ENCODE measurements around the gene SPRR2F. TPM values are rescaled to one million over a fixed set of nuclear protein-coding genes. Genes with fewer than 3 reads are reported as not detected.
"Not testable (repeated sequence)": the region's sequence is repeated elsewhere in the genome, so short reads cannot be mapped to it uniquely, and the experiment has no call there.

The SPRR2F gene
- total RNA-seq, 1 experiment from 2014 or later, result not detected

- not testable (repeated sequence) for H3K9me3 ChIP-seq (replicated peaks); DNase-seq; H3K27me3 ChIP-seq; H3K27ac ChIP-seq; H3K4me1 ChIP-seq; H3K4me3 ChIP-seq; H3K36me3 ChIP-seq
Measured at GRCh38 chr1:153115264-153115663, 1.9 kb upstream of the SPRR2F start.

GRCh38 chr1:153112454-153112853 is 862 bp downstream of the SPRR2F start:
- H3K36me3 ChIP-seq; H3K9me3 ChIP-seq (replicated peaks); H3K4me3 ChIP-seq; H3K27ac ChIP-seq; DNase-seq; H3K4me1 ChIP-seq; H3K27me3 ChIP-seq: not testable (repeated sequence)

- DNase-seq, result no peak
- no peaks in the 10 kb centered on the region for H3K36me3 ChIP-seq
Measured at GRCh38 chr1:153100245-153100644, 13.1 kb downstream of the SPRR2F start.

GRCh38 chr1:153099461-153100045 is 13.8 kb downstream of the SPRR2F start:
- no peak overlapping the region for H3K27ac ChIP-seq
- H3K4me3 ChIP-seq, result no peak overlapping the region
- no peaks in the 10 kb centered on the region for H3K9me3 ChIP-seq (replicated peaks)
- no peaks in the 10 kb centered on the region for H3K27me3 ChIP-seq
- no peaks in the 10 kb centered on the region for H3K36me3 ChIP-seq
- H3K4me1 ChIP-seq, result no peaks in the 10 kb centered on the region
- no peak for DNase-seq

More at GRCh38 chr1:153100245-153100644, 13.1 kb downstream of the SPRR2F start:
- Histone ChIP-seq H3K27me3 (no peaks in the 10 kb centered on the region), H3K4me3 (no peak overlapping the region), H3K27ac (no peak overlapping the region), H3K9me3 (replicated peaks) (no peaks in the 10 kb centered on the region), H3K4me1 (no peaks in the 10 kb centered on the region)

GRCh38 chr1:153095764-153096163 is 17.6 kb downstream of the SPRR2F start:
- H3K27ac ChIP-seq, result no peak overlapping the region
- no peak overlapping the region for H3K4me3 ChIP-seq
- no peaks in the 10 kb centered on the region for H3K27me3 ChIP-seq
- no peak for DNase-seq
- no peaks in the 10 kb centered on the region for H3K9me3 ChIP-seq (replicated peaks)
- no peaks in the 10 kb centered on the region for H3K36me3 ChIP-seq
- H3K4me1 ChIP-seq, result no peaks in the 10 kb centered on the region

GRCh38 chr1:153094426-153094825 is 18.9 kb downstream of the SPRR2F start, which contains the start of gene SPRR2E:
TSS of gene SPRR2E (minus strand) at chr1:153094526. CDS start at chr1:153093751, 775 bp downstream.
- no peaks in the 10 kb centered on the region for H3K36me3 ChIP-seq
- no peaks in the 10 kb centered on the region for H3K27me3 ChIP-seq
- H3K9me3 ChIP-seq (replicated peaks), result no peaks in the 10 kb centered on the region
- no peak within 1 kb of the TSS for H3K27ac ChIP-seq
- H3K4me1 ChIP-seq, result no peaks in the 10 kb centered on the region
- DNase-seq, result no peak
- H3K4me3 ChIP-seq, result no peak within 1 kb of the TSS

GRCh38 chr1:153087652-153088051 is 25.7 kb downstream of the SPRR2F start:
- no peaks in the 10 kb centered on the region for H3K9me3 ChIP-seq (replicated peaks)
- no peak overlapping the region for H3K27ac ChIP-seq
- no peaks in the 10 kb centered on the region for H3K27me3 ChIP-seq
- no peaks in the 10 kb centered on the region for H3K4me1 ChIP-seq
- DNase-seq, result no peak
- H3K36me3 ChIP-seq, result no peaks in the 10 kb centered on the region
- no peak overlapping the region for H3K4me3 ChIP-seq

- no peaks in the 10 kb centered on the region for H3K27me3 ChIP-seq
- DNase-seq, result no peak
- no peak overlapping the region for H3K27ac ChIP-seq
- no peaks in the 10 kb centered on the region for H3K4me1 ChIP-seq
- H3K4me3 ChIP-seq, result no peak overlapping the region
- no peaks in the 10 kb centered on the region for H3K9me3 ChIP-seq (replicated peaks)
- H3K36me3 ChIP-seq, result no peaks in the 10 kb centered on the region
Measured at GRCh38 chr1:153081736-153082135, 31.6 kb downstream of the SPRR2F start.

GRCh38 chr1:153072806-153073726 is 40.2 kb downstream of the SPRR2F start:
- Histone ChIP-seq H3K9me3 (replicated peaks) (no peaks in the 10 kb centered on the region), H3K4me3 (no peak overlapping the region), H3K27me3 (no peaks in the 10 kb centered on the region), H3K4me1 (no peaks in the 10 kb centered on the region), H3K36me3 (no peaks in the 10 kb centered on the region), H3K27ac (no peak overlapping the region)
- no peak for DNase-seq

- Histone ChIP-seq H3K4me1 (no peaks in the 10 kb centered on the region), H3K4me3 (no peak within 1 kb of the TSS), H3K9me3 (replicated peaks) (no peaks in the 10 kb centered on the region), H3K27me3 (no peaks in the 10 kb centered on the region), H3K36me3 (no peaks in the 10 kb centered on the region), H3K27ac (no peak within 1 kb of the TSS)
- DNase-seq, result no peak
Measured at GRCh38 chr1:153071511-153071910, 41.8 kb downstream of the SPRR2F start, which contains the start of gene SPRR2B. TSS of gene SPRR2B (minus strand) at chr1:153071611. CDS start at chr1:153070839, 772 bp downstream.

GRCh38 chr1:153070243-153070642 is 43.1 kb downstream of the SPRR2F start:
- H3K9me3 ChIP-seq (replicated peaks), result no peaks in the 10 kb centered on the region
- DNase-seq, result no peak
- no peaks in the 10 kb centered on the region for H3K36me3 ChIP-seq
- no peaks in the 10 kb centered on the region for H3K27me3 ChIP-seq
- H3K27ac ChIP-seq, result no peak overlapping the region
- no peak overlapping the region for H3K4me3 ChIP-seq
- no peaks in the 10 kb centered on the region for H3K4me1 ChIP-seq

Other genes with a start within 250 kb of the SPRR2F start
- not detected in 2 replicates for gene SMCP, start 235.2 kb downstream of the SPRR2F start, total RNA-seq (2014; rRNA removed; shearing (Covaris generic))
- gene IVL, start 205.0 kb downstream of the SPRR2F start, total RNA-seq (2014; rRNA removed; shearing (Covaris generic)), result not detected in 2 replicates
- not detected in 2 replicates for gene SPRR5, start 166.3 kb downstream of the SPRR2F start, total RNA-seq (2014; rRNA removed; shearing (Covaris generic))
- not detected in 2 replicates for gene SPRR4, start 142.9 kb downstream of the SPRR2F start, total RNA-seq (2014; rRNA removed; shearing (Covaris generic))
- gene SPRR1A, start 129.4 kb downstream of the SPRR2F start, total RNA-seq (2014; rRNA removed; shearing (Covaris generic)), result not detected in 2 replicates
- gene SPRR3, start 111.8 kb downstream of the SPRR2F start, total RNA-seq (2014; rRNA removed; shearing (Covaris generic)), result not detected in 2 replicates
- not detected in 2 replicates for gene SPRR1B, start 82.3 kb downstream of the SPRR2F start, total RNA-seq (2014; rRNA removed; shearing (Covaris generic))
- gene SPRR2D, start 72.4 kb downstream of the SPRR2F start, total RNA-seq (2014; rRNA removed; shearing (Covaris generic)), result not detected in 2 replicates
- not detected in 2 replicates for gene SPRR2A, start 56.0 kb downstream of the SPRR2F start, total RNA-seq (2014; rRNA removed; shearing (Covaris generic))
- not detected in 2 replicates for gene SPRR2B, start 41.9 kb downstream of the SPRR2F start, total RNA-seq (2014; rRNA removed; shearing (Covaris generic))
- gene SPRR2E, start 19.0 kb downstream of the SPRR2F start, total RNA-seq (2014; rRNA removed; shearing (Covaris generic)), result not detected in 2 replicates
- gene SPRR2G, start 37.4 kb upstream of the SPRR2F start, total RNA-seq (2014; rRNA removed; shearing (Covaris generic)), result not detected in 2 replicates
- gene LELP1, start 89.9 kb upstream of the SPRR2F start, total RNA-seq (2014; rRNA removed; shearing (Covaris generic)), result not detected in 2 replicates
- gene PRR9, start 104.1 kb upstream of the SPRR2F start, total RNA-seq (2014; rRNA removed; shearing (Covaris generic)), result not detected in 2 replicates
- not detected in 2 replicates for gene LORICRIN, start 146.2 kb upstream of the SPRR2F start, total RNA-seq (2014; rRNA removed; shearing (Covaris generic))
- gene PGLYRP3, start 199.4 kb upstream of the SPRR2F start, total RNA-seq (2014; rRNA removed; shearing (Covaris generic)), result not detected in 2 replicates
- not detected in 2 replicates for gene PGLYRP4, start 235.3 kb upstream of the SPRR2F start, total RNA-seq (2014; rRNA removed; shearing (Covaris generic))
- gene S100A9, start 244.3 kb upstream of the SPRR2F start, total RNA-seq (2014; rRNA removed; shearing (Covaris generic)), result not detected in 2 replicates

Measured in SJCRH30 (cell line).